GM12864 (cell line): Measurements from ENCODE around the gene IFT172.

Experiments
- DNase-seq: peaks from one replicate; pipeline ENCODE4 v3.0.0-alpha.2; 2011; ENCODE audit warnings: low read depth
- H3K4me3 ChIP-seq: 2 replicates; pipeline ENCODE4 v1.5.1; 2011; ENCODE audit warnings: mild to moderate bottlenecking, low read depth, low read length, control low read depth
- CTCF ChIP-seq: IDR thresholded peaks from 2 replicates; pipeline ENCODE4 v1.5.1; 2011; ENCODE audit warnings: low read depth, mild to moderate bottlenecking, moderate library complexity, low read length, control low read depth, inconsistent platforms; ENCODE audit errors: missing control alignments

Gene IFT172

DNA sequence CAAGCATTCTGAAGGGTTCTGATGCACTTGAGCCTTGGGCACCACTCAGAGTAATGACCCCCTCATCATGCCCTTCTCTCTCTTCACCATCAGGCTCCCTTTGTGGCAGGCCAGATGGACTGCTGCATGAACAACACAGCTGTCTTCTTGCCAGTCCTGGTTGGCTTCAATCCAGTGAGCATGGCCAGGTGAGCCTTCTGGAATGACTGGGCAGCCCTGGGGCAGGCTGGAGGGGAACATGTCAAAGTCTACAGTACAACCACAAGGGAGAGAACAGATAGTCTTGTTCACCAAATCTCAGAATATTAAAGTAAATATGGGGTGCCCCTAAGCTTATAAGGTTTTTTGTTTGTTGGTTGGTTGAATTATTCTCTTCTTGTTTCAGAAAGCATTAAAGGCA lies 11.5 kb upstream of the IFT172 start:
- DNase-seq: no peak
- no peak for TF ChIP-seq CTCF
- H3K4me3 ChIP-seq: no peak overlapping the region

GRCh38 chr2:27498975-27499374 lies 9.4 kb upstream of the IFT172 start:
- no peak for TF ChIP-seq CTCF
- no peak for DNase-seq
- no peak overlapping the region for H3K4me3 ChIP-seq

GRCh38 chr2:27497288-27497627 lies 7.7 kb upstream of the IFT172 start:
- DNase-seq: no peak
- no peak overlapping the region for H3K4me3 ChIP-seq
- TF ChIP-seq CTCF: no peak

GRCh38 chr2:27496357-27497287 lies 7.1 kb upstream of the IFT172 start, which contains the start of gene GCKR:
GCKR (plus strand) TSS chr2:27496839; CDS start chr2:27496905, 66 bp downstream.
- no peak for TF ChIP-seq CTCF
- no peak for DNase-seq
- H3K4me3 ChIP-seq: no peak within 1 kb of the TSS

DNA sequence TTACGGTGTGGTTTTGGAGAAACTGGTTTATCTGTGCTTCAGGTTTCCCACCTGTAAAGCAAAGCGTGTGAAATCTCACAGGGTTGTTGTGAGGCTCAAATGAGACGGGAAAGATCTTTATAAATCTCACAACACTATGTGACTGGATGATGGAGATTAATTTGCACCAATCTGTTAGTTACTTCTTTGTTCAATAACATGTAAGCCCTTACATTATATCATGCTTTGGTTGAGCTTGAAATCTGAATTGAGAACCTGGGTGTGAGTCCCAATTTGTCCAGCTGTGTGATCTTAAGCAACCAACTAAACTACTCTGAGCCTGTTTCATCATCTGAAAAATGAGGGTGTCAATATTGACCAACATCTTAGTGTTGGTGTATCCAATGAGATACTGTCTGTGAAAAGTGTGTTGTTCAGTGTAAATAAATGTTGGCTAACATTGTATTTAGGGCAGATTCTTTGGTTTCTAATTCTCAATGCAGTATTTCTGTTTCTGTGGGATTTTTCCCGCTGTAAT lies 6.4 kb upstream of the IFT172 start:
- TF ChIP-seq CTCF: no peak
- no peak for DNase-seq
- no peak overlapping the region for H3K4me3 ChIP-seq

DNA sequence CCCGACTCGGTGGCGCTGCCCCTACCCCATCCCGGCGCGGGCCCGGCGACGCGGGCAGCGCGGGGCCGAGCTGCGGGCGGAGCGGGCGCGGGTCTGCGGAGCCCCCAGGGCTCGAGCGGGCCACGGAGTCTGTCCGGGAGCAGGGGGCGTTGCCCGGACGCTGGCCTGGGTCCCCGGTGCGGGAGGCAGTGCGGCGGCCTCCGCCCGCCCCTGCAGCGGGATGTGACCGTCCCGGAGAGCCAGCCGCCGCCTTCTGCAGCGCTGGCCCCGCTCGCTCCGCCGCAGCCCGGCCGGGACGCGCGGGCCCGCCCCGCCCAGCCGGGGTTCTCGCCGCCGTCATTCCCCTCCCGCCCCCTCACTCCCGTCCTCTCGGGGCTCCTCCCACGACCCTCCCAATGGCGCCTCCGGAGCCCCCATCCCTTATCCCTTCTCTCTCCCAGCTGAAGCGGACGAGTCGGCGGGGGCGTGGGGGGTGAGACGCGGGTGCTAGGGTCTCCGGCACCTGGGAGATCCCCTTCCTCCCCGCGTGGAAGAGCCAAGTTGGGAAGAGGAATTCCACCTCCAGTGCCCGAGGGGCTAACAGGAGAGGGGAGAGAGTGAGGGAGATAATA lies 5.5 kb upstream of the IFT172 start, which contains the start of gene FNDC4:
Gene FNDC4, minus strand, starts transcription at position 257 of the 611 bp plus-strand sequence. CDS start 521 bp downstream, outside the sequence.
- no peak for DNase-seq
- no peak for TF ChIP-seq CTCF
- H3K4me3 ChIP-seq: no peak within 1 kb of the TSS; the same call in 1 of the 2 replicates
